KOPT-K1 (cell line): Measurements from ENCODE around the gene C11orf71.

Experiments used
- H3K27ac ChIP-seq: fragments of 200-600 bp; sonication (generic); 2 replicates; pipeline ENCODE4 v1.5.1; 2016; ENCODE audit warnings: antibody characterized with exemption, mild to moderate bottlenecking, low read depth, low read length; ENCODE audit not compliant: poor library complexity, severe bottlenecking
- H3K36me3 ChIP-seq: fragments of 200-600 bp; sonication (generic); 2 replicates; pipeline ENCODE4 v1.5.1; 2017; ENCODE audit warnings: antibody characterized with exemption, mild to moderate bottlenecking, low read length, moderate library complexity; ENCODE audit not compliant: insufficient read depth
- H3K9me3 ChIP-seq: fragments of 200-600 bp; sonication (generic); 2 replicates; pipeline ENCODE4 v1.5.1; 2017; ENCODE audit warnings: antibody characterized with exemption, low read length, mild to moderate bottlenecking; ENCODE audit not compliant: insufficient read depth, poor library complexity, severe bottlenecking

C11orf71 gene

DNA sequence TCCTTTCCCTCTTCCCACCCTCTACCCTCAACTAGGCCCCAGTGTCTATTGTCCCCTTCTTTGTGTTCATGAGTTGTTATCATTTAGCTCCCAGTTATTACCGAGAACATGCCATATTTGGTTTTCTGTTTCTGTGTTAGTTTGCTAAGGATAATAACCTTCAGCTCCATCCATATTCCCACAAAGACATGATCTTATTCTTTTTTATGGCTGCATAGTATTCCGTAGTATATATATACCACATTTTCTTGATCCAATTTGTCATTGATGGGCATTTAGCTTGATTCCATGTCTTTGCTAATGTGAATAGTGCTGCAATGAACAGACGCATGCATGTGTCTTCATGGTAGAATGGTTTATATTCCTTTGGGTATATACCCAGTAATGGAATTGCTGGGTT is 17.8 kb downstream of the C11orf71 start:
- no peaks in the 10 kb centered on the region for H3K36me3 ChIP-seq
- H3K9me3 ChIP-seq: peaks cover 6% of the 10 kb centered on the region
- no peak overlapping the region for H3K27ac ChIP-seq

DNA sequence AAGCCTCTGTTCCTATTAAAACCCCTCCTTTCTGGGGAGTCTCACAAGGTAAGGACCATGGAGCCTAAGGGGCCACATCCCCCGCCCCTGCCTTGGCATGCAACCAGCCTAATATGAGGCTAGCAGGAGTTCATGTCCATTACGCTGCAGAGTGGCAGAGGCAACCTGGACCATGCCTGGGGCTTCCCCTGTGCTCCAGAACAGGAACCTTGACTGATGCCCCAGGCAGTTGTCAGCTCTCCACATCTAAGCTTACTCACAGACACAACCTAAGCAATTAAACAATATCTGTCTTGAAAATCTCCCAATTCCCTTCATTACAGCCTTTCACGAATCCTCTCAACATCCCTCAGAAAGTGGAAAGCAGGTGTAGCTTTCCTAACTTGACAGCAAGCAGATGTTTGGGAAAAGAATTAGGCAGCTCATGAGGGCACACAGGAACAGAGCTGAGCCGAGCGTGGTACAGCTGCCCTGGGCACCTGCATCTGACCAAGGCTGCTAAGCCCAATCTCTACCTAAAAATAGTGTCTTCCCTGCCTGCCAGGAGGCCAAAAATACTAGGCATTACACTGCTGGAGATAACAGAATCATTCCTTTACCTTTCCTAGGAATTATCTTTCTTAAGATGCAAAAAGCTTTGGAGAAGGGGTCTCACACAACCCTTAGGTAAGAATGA is 20.8 kb downstream of the C11orf71 start:
- no peaks in the 10 kb centered on the region for H3K36me3 ChIP-seq
- no peak overlapping the region for H3K27ac ChIP-seq
- peaks cover 6% of the 10 kb centered on the region for H3K9me3 ChIP-seq

DNA sequence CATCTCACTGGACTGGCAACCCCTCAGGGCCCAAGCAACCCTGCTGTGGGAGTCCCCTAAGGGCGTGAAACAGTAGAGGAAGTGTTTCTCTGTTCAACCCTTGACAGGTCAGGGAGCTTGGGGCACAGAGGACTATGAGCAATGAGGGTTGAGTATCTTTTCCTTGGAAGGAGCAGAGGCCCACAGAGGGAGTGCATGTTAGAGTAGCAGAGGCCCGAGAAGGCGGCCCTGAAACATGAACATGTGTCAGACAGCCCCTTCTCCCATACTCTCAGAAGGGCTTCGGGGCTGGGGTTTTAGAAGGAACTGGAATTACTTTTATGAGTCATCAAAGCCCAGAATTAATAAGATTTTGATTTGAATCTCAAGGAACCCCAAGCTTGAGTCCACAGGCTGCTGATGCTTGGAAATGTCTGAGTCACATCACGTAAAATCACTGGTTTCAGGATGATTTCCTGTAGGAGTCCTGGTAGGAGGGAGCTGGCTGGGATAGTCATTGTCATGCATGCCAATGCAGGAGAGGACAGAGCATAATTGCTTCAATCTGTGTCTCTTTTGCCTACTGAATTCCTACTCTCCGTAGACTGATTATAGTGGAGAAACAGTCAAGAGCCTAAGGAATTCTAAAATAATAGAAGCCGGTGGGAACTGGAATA is 22.6 kb downstream of the C11orf71 start:
- no peak overlapping the region for H3K27ac ChIP-seq

DNA sequence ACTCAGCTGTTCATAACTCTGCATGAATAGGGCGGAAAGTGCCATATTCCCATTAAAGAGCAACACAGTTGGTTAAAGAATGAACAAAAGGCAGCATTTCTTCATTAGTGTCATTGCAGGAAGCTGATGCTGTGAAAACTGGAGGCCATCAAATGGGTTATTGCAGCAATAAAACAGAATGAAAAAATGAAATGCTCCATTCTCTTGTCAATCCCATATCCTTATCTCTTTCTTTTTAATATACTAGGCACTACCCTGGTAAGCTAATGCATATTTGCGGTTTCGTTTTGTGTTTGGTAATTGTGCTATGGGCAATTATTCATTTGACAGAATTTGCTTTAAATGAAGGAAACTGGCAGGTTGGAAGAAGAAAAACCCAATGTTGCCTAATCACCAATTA is 25.3 kb downstream of the C11orf71 start:
- no peaks in the 10 kb centered on the region for H3K36me3 ChIP-seq
- H3K27ac ChIP-seq: no peak overlapping the region
- no peaks in the 10 kb centered on the region for H3K9me3 ChIP-seq

More for the DNA sequence above, 22.6 kb downstream of the C11orf71 start:
- H3K9me3 ChIP-seq: no peaks in the 10 kb centered on the region
- H3K36me3 ChIP-seq: no peaks in the 10 kb centered on the region

DNA sequence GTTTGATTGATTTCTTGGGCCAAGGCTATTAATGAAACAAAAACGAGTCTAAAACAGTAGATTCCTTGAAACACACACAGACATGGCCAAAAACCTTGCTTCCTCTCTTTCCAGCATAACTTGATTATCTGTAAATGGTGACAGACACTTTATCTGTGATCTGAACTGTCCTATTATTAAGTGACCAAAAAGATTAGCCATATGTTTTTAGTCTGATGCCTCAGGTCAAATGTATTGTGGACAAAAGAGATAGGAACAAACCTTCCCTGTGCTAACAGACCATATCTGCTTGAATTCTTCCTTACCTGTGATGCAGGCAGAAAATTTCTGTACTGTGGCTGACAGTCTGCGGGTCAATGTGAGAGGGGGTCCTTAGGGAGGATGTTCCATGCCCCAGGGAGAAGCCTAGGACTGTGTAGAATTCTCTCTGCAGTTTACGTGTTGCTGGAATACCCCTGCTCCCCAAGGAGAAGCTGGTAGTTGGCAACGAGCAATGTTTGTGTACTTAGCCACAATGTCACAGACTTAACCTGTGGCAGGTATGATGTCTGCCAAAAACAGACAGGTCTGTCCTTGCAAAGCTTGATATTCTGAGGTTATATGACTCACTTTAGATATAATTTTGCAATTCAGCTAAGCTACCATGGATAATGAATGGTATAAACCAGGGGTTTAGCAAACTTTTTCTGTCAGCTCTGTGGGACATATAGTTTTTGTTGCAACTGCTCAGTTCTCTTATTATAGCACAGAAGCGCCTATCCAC is 31.2 kb downstream of the C11orf71 start:
- H3K36me3 ChIP-seq: no peaks in the 10 kb centered on the region
- no peak overlapping the region for H3K27ac ChIP-seq
- no peaks in the 10 kb centered on the region for H3K9me3 ChIP-seq

DNA sequence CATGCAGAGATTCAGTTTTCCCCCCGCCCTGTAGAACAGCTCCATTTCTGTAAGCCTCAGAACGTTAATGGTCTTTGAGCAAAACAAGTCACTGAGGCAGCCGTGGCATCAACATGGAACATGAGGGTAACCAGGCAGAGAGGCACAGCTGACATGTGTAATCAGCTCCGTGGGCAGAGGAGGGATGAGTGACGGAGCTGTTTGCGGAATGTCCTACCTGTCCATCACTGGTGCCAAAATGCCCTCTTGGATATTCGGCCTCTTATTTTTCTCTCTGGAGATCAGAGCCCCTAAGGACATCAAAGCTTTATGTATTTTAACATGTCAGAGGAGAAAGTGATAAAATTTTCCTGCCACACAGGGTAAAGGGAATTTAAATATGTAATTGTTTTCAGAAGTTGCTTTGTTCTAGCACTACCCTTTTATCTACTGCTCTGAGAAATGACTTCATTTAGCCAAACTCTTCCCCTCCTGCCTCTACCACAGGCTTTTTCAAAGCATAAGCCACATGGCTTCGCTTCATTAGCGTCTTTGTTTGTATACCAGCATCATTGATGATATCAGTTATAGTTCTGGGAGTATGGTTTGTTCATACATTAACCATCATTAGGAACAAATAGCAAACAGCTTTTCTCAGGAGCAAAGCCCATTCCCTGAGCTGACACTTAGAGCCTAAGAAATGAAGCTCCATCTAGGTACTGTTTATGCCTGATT is 32.9 kb downstream of the C11orf71 start:
- H3K36me3 ChIP-seq: no peaks in the 10 kb centered on the region
- no peaks in the 10 kb centered on the region for H3K9me3 ChIP-seq
- H3K27ac ChIP-seq: no peak overlapping the region

DNA sequence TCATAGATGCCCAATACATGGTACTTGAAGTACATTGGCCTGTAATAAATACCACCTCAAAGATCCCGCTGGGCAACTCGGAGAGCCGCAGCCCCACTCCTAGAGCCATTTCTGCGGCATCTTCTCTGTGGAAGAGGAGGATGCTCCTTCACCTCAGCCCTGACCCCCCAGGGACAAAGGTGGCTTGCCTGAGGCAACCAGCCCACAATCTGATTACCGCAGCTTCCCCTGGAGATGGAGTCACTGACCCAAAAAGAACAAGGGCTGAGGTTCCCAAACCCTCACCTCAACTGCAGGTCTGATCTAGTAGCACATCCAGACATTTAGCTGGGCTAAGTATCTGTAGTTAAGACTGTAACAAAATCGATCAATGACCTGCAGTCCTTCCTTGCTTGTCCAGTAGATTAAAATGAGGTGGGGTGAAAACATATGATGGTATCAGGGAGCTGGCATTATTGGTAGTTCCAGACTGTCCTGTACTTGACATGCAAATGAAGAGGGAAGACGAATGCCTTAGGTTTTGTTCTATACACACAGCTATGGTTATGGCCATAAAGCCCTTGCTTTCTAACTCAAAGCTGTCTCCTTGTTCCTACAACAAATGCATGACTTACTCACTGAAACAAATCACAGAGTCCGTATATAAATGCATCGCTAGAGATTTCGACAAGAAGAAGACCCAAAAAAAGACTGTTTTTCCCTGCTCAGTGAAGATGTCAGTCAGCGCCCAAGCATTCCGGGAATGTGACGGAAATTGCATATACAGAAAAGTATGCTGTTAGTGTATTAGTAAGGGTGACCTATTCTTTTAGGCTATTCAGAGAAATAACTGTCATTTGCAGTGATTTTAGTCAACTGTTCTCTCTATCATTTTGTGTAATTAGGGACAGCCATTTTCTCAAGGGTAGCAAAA is 33.7 kb downstream of the C11orf71 start:
- H3K36me3 ChIP-seq: no peaks in the 10 kb centered on the region
- no peak overlapping the region for H3K27ac ChIP-seq
- no peaks in the 10 kb centered on the region for H3K9me3 ChIP-seq

DNA sequence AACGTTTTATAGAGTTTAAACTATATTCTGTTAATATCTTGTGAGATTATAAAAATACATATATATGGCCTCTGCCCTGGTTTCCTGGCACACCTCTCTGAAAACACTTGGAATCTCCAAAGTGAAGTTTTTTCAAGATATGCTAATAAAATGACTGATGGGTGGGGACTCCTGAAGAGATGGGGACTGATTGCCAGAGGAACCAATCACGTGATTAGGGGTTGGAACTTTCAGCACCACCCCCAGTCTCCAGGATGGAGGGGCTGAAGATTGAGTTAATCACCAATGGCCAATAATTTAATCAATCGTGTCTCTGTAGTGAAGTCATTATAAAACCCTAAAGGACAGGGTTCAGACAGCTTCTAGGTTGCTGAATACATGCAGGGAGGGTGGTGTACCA is 37.4 kb downstream of the C11orf71 start:
- Histone ChIP-seq H3K36me3 (no peaks in the 10 kb centered on the region), H3K9me3 (no peaks in the 10 kb centered on the region), H3K27ac (no peak overlapping the region)

DNA sequence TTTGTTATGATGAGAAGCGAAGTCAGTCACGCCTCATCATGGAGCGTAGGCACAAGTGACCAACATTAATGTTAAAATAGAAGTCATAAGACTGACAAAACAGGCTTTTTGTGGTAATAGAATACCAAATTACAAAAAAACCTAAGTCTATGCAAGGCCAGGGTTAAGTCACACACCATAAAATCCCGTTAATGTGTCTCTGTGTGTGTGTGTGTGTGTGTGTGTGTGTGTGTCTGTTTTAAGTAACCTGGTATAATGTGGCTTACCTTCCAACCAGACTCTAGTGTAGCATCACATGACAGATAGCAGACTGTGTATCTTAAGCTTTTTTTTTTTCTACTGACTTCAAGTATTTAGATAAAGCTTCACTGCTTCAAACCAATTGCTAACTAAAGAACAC is 38.0 kb downstream of the C11orf71 start:
- H3K36me3 ChIP-seq: no peaks in the 10 kb centered on the region
- H3K9me3 ChIP-seq: no peaks in the 10 kb centered on the region
- no peak overlapping the region for H3K27ac ChIP-seq

DNA sequence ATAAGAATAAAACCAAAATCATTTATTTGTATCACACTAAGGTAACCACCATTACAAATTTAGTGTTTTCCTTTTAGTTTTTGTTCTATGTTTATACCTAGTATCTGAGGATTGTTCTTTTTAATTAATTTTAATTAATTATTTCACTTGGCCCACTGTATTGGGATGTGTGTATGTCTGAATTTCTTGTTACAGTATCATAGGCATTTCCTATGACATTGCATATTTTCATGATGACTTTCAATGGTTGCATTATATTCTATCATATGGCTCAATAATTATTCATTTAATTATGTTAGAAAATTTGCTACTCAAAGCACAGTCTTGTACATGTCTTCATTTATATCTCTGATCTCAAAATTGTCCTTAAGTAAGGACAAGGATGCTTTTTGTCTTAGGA is 41.0 kb downstream of the C11orf71 start:
- Histone ChIP-seq H3K9me3 (no peaks in the 10 kb centered on the region), H3K36me3 (no peaks in the 10 kb centered on the region), H3K27ac (no peak overlapping the region)

DNA sequence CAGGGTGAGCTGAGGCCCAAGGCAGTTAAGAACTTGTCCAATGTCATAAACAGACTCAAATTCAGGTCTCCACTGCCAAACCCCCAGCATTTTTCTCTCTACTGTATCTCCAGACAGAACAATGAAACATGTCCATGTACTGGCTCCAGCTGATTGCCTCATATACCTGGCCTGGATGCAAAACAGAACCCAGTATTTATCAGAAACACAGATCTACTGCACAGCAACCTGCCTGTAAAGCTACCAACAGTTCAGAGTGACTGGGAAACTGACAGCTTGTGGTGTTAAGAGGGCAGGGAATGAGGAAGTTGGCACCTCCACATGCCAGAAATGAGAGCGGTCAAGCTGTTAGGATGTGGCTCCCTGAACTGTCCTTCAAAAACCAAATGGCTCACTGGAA is 41.6 kb downstream of the C11orf71 start:
- H3K36me3 ChIP-seq: no peaks in the 10 kb centered on the region
- no peak overlapping the region for H3K27ac ChIP-seq
- H3K9me3 ChIP-seq: no peaks in the 10 kb centered on the region

DNA sequence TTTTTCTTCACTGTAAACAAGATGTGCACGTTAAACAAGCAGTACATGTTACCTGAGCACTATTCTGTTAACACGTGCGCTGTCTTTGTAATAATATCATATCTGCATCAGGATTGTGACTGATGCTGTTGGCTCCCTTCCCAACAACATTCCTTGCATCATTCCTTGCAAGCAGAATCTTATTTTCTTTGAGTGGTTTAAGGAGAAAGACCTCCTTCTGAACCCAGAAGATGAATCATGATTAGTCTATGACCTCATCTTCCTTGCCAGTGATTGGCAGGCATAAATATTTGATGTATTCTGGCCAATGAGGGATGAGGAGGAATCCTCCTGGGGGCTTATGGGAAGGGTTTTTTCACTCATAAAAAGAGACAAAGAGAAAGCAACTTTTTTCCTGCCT is 46.2 kb downstream of the C11orf71 start:
- Histone ChIP-seq H3K9me3 (no peaks in the 10 kb centered on the region), H3K27ac (no peak overlapping the region), H3K36me3 (no peaks in the 10 kb centered on the region)

DNA sequence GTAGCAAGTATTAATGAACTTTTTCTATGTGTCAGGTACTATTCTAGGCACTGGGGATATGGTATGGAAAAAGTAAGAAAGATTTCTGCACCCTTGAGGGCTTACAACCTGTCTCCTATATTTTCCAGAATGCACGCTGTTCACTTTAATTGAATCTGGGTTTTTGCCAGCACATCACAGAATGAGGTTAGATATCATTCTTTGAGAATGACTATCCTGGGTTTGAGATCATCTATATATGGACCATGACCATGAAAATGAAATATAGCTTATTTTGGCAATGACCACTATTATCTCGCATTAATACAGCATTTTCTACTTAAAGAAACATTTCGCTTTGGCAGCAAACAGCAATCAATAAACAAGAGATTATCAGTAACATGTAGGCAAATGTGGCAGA is 46.9 kb downstream of the C11orf71 start:
- Histone ChIP-seq H3K27ac (no peak overlapping the region), H3K36me3 (no peaks in the 10 kb centered on the region)

DNA sequence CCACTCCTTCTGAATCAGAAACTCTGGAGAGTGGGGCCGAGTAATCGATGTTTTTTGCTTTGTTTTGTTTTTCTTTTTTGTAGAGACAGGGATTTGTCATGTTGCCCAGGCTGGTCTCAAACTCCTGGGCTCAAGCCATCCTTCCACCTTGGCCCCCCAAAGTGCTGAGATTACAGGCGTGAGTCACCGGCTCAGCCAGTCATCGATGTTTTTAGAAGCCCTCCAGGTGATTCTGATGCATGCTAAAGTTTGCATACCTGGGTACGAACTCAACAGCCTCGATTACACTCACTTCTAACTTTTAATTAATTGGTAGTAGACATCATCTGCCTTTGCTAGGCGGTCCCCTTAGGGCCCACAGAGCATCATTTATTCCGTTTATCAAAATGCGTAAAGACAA is 50.3 kb downstream of the C11orf71 start:
- Histone ChIP-seq H3K9me3 (peaks cover 8% of the 10 kb centered on the region), H3K27ac (no peak overlapping the region), H3K36me3 (no peaks in the 10 kb centered on the region)

More for the DNA sequence above, 46.9 kb downstream of the C11orf71 start:
- H3K9me3 ChIP-seq: no peaks in the 10 kb centered on the region
